Hepatocyte (in vitro differentiated cells): ENCODE data around the gene NPAS2.

Experiments used
- EZH2 ChIP-seq: fragments of 200-600 bp; sonication (generic); IDR thresholded peaks from 2 replicates; pipeline ENCODE4 v1.6.1; 2016; ENCODE audit warnings: antibody characterized with exemption, mild to moderate bottlenecking, borderline replicate concordance
- EZH2phosphoT487 ChIP-seq: fragments of 200-600 bp; sonication (generic); IDR thresholded peaks from one replicate; pipeline ENCODE4 v1.6.1; 2018; ENCODE audit warnings: antibody characterized with exemption, mild to moderate bottlenecking, low read depth, moderate library complexity; ENCODE audit not compliant: unreplicated experiment, severe bottlenecking
- TF ChIP-seq, protein P1 (sequence below): fragments of 200-600 bp; sonication (generic); IDR thresholded peaks from 2 replicates; pipeline ENCODE4 v1.5.1; 2016; ENCODE audit warnings: antibody characterized with exemption, mild to moderate bottlenecking; ENCODE audit not compliant: poor library complexity

DNA sequence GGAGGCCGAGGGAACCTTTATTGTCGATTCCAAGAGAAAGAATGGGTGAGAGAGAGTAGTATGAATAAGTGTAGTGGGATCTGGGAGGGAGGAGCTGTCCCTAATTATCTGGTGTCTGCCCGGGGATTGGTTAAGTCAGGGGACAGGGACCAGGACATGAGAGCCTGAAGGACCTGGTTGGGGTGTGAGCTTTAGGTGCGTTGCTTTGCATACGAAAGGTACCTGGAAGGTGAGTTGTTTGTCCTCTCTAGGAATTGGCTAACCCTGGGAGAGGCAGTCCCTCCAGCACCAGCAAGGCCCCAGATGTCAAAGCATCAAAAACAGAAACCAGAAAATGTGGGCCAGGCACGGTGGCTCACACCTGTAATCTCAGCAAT, 134.1 kb downstream of the NPAS2 start:
- TF ChIP-seq, protein P1, sequence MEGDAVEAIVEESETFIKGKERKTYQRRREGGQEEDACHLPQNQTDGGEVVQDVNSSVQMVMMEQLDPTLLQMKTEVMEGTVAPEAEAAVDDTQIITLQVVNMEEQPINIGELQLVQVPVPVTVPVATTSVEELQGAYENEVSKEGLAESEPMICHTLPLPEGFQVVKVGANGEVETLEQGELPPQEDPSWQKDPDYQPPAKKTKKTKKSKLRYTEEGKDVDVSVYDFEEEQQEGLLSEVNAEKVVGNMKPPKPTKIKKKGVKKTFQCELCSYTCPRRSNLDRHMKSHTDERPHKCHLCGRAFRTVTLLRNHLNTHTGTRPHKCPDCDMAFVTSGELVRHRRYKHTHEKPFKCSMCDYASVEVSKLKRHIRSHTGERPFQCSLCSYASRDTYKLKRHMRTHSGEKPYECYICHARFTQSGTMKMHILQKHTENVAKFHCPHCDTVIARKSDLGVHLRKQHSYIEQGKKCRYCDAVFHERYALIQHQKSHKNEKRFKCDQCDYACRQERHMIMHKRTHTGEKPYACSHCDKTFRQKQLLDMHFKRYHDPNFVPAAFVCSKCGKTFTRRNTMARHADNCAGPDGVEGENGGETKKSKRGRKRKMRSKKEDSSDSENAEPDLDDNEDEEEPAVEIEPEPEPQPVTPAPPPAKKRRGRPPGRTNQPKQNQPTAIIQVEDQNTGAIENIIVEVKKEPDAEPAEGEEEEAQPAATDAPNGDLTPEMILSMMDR = no peak
- TF ChIP-seq EZH2phosphoT487 (no peak), EZH2 (no peak)
